Mesenteric fat pad (tissue), 1 donor: ENCODE data around the gene GRAMD1A. TPM values are rescaled to one million over a fixed set of nuclear protein-coding genes. Genes with fewer than 3 reads are reported as not detected.
"Not testable (repeated sequence)": the region's sequence is repeated elsewhere in the genome, so short reads cannot be mapped to it uniquely, and the experiment has no call there.

ENCODE experiments used
- DNase-seq: peaks from one replicate; pipeline ENCODE4 v3.0.0-alpha.2; 2020; ENCODE audit warnings: low spot score
- long read RNA-seq: library from polyadenylated mRNA; unstranded; transcript quantifications from one replicate; pipeline ENCODE4 v2.0.0, GENCODE V29; 2020
- total RNA-seq: library from RNA; stranded (reverse); fragmentation: NEBNext Ultra II Directional; extraction: Animal tissue kit (Norgen Biotek cat#: 25700); gene quantifications from one replicate; pipeline ENCODE4 v1.2.1, GENCODE V29; 2021
- donor health status: DM: yes; HTN: yes; CAD: no.

Gene GRAMD1A
- total RNA-seq: 76.8 TPM
- long read RNA-seq, partial matches to known transcripts: 65 of 93 reads
- long read RNA-seq, other reads (novel, unspliced or antisense): 26 of 93 reads

- peak; percentile 96 for DNase-seq
Observed at GRCh38 chr19:34999498-35000337, at the start of gene GRAMD1A. Gene GRAMD1A (plus strand): TSS chr19:35000323. CDS start chr19:35000479, 156 bp downstream.

GRCh38 chr19:34953092-34953491 is 47.0 kb upstream of the GRAMD1A start:
- no peak for DNase-seq

GRCh38 chr19:34957830-34958751 is 42.0 kb upstream of the GRAMD1A start:
- DNase-seq: peak; percentile 71

GRCh38 chr19:34959021-34959420 is 41.1 kb upstream of the GRAMD1A start:
- DNase-seq: peak; percentile 65

- DNase-seq: peak; percentile 59
Observed at GRCh38 chr19:34960103-34960805, 39.9 kb upstream of the GRAMD1A start.

- DNase-seq: peak; percentile 73
Observed at GRCh38 chr19:34960940-34961679, 39.0 kb upstream of the GRAMD1A start.

- no peak for DNase-seq
Observed at GRCh38 chr19:34961775-34962686, 38.1 kb upstream of the GRAMD1A start.

- no peak for DNase-seq
Observed at GRCh38 chr19:34962687-34963572, 37.2 kb upstream of the GRAMD1A start.

GRCh38 chr19:34963573-34964406 is 36.3 kb upstream of the GRAMD1A start, which contains the start of gene ZNF792:
Gene ZNF792 (minus strand): TSS chr19:34964229. CDS start chr19:34963662, 567 bp downstream.
- no peak for DNase-seq

- DNase-seq: no peak
Observed at GRCh38 chr19:34964598-34964997, 35.5 kb upstream of the GRAMD1A start.

- not testable (repeated sequence) for DNase-seq
Observed at GRCh38 chr19:34965505-34965904, 34.6 kb upstream of the GRAMD1A start.

GRCh38 chr19:34967551-34967950 is 32.6 kb upstream of the GRAMD1A start:
- no peak for DNase-seq

- DNase-seq: no peak
Observed at GRCh38 chr19:34969721-34970120, 30.4 kb upstream of the GRAMD1A start.

- DNase-seq: not testable (repeated sequence)
Observed at GRCh38 chr19:34970185-34970780, 29.8 kb upstream of the GRAMD1A start.

GRCh38 chr19:34972163-34972705 is 27.9 kb upstream of the GRAMD1A start:
- DNase-seq: peak; percentile 77

- DNase-seq: no peak
Observed at GRCh38 chr19:34974646-34975045, 25.5 kb upstream of the GRAMD1A start.

GRCh38 chr19:34975056-34975455 is 25.1 kb upstream of the GRAMD1A start:
- DNase-seq: peak; percentile 49
